ENCODE data around the gene ZFP2.
A peak's percentile ranks its signal among the peaks of the same experiment; 100 is the strongest.
"Not testable (repeated sequence)": the region's sequence is repeated elsewhere in the genome, so short reads cannot be mapped to it uniquely, and the experiment has no call there.

ZFP2 gene

DNA sequence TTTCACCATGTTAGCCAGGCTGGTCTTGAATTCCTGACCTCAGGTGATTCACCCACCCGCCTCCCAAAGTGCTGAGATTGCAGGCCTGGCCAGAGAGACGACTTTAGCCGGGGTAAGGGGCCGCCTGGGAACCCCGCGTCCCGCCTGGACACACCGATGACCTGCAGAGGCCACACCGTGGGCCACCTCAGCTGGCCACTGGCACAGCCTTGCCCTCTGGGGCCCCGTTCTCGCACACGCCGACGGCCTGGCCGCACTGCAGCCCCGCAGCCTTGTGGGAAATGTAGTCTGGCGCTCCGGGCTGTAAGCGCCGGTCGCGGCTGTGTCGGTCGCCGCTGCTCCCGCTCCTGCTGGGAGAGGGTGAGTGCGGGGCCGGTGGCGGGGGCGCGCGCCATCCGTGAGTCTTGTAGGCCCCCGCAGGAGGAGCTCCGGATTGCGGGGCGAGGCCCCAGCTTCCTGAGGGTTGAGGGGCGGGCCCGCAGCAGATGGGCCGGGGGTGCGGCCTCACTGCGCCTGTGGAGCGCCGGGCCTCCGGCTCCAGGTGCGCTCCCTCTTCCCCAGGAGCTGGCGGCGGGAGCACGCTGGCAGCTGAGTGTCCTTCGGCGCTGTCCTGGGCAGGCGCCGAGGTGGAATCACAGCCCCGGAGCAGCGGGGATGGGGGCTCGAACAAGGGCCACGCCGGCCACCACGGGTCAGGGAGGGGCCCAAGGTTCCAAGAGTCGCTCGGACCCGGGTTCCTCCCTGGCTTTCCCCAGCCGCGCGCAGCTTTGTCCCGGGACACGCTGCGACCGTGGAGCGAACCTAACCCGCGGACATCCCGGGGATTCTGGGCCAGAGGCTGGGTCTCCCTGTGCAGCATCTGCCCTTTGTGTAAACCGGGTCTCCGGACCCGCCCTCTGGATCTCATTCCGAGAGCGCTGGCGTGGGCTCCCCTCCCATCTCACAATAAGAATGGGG lies at the start of gene ZFP2:
TSS of gene ZFP2 (plus strand) at position 299 of the 957 bp plus-strand sequence. CDS start 35,401 bp downstream, outside the sequence.
- DNase-seq, result peak; percentile 77

DNA sequence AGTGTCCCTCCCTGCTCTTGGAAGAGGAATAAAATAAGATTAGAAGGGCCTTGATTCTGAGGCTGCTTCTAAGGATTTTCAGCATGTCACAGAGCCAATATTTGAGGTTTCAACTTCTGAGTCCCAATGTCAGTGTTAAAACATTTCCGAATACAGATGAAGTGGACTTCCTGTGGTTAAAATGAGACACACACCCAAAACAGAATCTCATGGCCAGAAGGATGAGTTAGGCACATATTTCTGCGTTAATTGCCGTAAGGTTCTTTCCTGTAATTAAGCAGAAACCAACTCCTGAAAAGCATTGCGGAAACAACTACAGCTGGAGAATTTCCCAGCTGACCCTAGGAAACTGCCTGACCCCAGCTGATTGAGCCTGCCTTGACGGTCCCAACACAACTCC lies 46.4 kb upstream of the ZFP2 start:
- DNase-seq, result no peak

DNA sequence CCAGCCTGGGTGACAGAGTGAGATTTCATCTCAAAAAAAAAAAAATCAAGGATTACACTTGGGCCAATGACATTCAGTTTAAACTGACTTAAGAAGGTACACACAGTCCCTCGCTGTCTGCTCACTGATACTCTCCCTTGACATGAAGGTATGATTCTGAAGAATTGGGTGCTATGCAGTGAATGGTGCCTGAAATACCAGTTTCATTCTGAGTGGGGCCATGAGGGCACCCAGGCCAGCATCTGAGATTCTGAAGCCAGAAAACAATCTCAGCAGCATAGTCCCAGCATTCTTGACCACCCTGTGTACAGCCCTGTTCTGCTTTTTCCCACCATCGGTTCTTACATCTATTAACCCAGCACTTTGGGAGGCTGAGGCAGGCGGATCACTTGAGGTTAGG lies 43.8 kb upstream of the ZFP2 start:
- DNase-seq, result no peak

DNA sequence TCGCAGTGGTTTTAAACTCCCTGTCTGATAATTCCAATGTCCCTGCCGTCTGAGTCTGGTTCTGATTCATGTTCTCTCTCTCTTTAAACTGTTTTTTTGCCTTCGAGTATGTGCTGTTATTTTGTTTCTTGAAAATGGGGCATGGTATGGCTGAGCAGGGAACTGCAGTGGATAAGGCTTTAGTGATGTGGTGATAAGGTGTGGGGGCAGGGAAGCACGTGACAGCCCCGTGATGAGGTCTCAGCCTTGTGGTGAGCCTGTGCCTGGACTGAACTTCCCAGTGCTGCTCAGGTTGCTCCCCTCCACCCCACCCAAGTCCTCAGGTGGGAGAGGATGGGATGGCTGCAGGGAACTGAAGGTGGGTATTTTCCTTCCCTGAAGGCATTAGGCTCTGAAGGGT lies 41.4 kb upstream of the ZFP2 start:
- DNase-seq, result no peak

DNA sequence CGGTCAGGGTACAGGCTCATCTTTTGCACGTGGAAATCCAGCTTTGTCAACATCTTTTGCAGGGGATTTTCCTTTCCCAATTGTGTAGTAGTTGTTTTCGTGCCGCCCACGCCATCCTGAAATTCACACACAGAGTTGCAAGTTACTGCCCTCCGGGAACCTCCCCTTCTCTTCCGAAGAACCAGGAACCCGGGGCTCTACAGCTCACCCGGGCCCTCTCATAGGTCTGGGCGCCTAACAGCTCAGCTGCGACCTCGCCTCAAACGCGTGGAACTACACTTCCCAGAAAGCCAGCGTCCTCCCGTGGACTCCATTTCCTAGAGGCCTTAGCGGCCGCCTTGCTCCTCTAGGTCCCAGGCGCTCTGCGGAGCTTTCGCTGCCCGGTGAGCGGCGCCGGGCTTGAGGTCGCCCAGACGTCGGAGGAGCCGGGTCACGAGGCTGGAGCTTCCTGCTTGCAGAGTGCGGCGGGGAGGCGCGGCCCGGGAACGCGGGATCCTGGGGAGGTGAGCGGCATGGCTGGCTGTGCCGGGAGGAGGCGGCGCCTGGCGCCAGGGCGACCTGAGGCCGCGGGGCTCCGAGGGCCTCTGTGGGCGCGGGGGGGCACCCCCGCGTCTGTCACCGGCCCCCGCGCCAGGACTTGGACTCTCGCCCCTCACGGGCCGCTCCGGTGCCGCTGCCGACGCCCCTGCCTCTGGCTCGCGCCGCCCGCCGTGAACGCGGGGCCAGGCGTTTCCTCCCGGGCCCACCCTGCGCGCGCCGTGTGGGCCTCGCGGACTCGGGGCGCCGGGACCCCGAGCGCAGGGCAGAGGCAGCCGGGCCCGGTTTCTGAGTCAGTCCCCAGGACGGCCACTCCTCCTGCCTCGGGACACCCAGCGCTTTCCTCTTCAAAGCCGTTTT lies 35.8 kb upstream of the ZFP2 start, which contains the start of gene ZNF354B:
TSS of gene ZNF354B (plus strand) at position 329 of the 897 bp plus-strand sequence. CDS start 1,095 bp downstream, outside the sequence.
- DNase-seq, result peak; percentile 94

DNA sequence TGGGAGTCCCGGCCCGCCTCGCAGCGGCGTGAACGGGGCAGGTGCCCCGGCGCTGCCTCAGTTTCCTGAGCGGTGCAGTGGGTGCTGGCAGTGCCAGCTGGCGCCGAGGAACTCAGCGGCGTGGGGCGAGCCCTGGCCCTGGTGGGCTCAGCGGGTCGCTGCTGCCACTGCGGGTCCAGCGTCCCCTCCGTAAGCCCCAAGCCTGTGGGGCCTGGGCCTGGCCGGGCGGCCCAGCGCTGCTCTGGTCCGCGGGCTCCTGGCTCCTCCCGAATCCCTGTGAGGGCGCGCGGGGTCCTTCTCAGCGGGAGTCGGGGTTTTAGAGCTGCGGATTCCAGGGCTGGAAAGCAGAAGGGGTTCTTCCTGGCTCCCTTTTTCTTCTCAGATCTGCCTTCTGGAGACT lies 35.1 kb upstream of the ZFP2 start:
- DNase-seq, result not testable (repeated sequence)

DNA sequence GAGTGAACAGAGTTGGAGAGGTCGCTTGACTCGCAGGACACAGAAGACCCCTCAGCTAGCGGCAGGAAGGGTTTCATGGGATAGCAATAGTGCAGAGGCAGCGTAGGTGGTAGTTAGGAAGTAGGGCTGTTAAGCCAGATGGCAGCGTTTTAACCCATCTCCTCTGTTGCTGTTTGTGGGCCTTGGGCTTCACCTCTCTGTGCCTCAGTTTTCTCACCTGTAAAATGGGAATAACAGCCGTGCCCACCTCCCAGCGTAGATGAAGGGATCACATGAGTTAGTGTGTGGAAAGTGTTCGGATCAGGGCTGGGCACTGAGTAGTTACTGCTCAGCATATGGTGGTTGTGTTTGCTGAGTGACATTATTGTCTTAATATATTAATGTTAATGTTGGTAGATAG lies 34.1 kb upstream of the ZFP2 start:
- DNase-seq, result no peak

DNA sequence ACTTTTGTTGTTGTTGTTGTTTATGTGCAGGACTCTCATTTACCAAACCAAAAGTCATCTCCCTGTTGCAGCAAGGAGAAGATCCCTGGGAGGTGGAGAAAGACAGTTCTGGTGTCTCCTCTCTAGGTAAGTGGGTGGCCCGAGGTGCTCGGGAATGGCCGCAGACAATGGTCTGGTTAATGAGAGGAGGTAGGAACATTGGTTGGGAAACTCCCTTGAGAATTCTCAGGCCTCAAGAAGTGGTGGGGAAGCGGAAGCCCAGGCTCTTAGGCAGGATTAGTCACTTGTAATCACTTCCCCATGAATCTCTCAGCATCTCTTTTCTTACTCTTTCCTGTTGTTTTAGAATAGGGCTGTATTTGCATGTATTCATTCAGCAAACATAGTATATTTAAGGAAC lies 28.8 kb upstream of the ZFP2 start:
- no peak for DNase-seq

DNA sequence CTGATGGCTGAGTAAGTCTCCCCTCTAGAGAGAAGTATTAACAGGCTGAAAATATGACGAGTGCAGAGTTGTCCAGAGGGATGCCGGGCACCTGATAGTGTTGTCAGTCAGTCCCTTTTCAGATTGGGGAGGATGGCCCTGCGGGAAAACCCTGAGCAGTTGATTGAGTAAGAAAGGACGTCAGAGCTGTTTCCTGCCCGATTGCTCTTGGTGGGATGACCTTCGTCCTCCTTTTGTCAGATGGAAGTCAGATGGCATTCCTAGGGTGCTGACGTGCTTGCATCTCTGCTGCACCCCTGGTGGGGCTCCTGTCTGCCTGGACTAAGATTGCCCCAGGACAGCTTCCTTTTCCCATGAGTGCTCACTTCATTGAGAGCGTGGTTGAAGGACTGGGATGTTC lies 26.1 kb upstream of the ZFP2 start:
- no peak for DNase-seq

DNA sequence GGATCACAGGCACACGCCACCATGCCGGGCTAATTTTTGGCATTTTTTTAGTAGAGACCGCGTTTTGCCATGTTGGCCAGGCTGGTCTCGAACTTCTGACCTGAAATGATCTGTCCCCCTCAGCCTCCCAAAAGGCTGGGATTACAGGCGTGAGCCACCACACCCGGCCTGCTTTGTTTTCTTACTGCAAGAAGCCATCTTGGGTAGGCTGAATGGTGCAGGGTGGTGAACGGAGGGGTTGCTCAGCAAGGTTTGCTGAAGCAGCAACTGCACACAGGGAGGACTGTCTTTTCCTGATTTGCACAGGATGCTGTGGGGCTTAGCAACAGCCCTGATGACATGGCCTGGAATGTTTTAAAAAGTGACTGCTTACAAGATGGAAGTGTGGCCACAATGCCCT lies 25.3 kb upstream of the ZFP2 start:
- no peak for DNase-seq

DNA sequence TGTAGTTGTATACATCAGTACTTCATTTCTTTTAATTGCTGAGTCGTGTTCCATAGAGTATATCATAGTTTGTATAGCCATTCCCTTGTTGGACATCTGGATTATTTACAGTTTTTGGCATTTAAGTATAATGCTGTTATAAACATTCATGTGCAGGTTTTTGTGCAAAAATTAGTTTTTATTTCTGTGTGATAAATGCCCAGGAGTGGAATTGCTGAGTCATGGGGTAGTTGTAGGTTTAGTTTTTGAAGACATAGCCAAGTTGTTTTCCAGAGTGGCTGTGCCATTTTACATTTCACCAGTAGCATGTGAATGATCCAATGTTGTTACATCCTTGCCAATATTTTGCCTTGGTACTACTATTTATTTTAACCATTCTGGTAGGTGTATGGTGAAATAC lies 23.4 kb upstream of the ZFP2 start:
- no peak for DNase-seq

DNA sequence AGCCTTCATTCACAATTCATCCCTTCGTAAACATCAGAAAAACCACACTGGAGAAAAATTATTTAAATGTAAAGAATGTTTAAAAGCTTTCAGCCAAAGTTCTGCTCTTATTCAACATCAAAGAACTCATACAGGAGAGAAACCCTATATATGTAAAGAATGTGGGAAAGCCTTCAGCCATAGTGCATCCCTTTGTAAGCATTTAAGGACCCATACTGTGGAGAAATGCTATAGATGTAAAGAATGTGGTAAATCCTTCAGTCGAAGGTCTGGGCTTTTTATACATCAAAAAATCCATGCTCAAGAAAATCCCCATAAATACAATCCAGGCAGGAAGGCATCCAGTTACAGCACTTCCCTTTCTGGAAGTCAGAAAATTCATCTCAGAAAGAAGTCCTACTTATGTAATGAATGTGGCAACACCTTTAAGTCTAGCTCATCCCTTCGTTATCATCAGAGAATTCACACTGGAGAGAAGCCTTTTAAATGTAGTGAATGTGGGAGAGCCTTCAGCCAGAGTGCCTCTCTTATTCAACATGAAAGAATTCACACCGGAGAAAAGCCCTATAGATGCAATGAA lies 12.5 kb upstream of the ZFP2 start:
- not testable (repeated sequence) for DNase-seq

DNA sequence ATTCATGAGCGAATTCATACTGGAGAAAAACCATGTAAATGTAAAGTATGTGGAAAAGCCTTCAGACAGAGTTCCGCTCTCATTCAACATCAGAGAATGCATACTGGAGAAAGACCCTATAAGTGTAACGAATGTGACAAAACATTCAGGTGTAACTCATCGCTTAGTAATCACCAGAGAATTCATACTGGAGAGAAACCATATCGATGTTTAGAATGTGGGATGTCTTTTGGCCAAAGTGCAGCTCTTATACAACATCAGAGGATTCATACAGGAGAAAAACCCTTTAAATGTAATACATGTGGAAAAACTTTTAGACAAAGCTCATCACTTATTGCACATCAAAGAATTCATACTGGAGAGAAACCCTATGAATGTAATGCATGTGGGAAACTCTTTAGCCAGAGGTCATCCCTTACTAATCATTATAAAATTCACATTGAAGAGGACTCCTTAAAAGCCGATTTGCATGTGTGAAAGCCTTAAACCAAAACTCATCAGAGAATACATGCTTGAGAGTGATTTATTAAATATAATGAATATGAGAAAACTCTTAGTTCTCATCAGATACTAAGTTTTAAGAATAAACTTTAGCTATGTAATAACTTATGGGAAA lies 11.8 kb upstream of the ZFP2 start:
- no peak for DNase-seq

DNA sequence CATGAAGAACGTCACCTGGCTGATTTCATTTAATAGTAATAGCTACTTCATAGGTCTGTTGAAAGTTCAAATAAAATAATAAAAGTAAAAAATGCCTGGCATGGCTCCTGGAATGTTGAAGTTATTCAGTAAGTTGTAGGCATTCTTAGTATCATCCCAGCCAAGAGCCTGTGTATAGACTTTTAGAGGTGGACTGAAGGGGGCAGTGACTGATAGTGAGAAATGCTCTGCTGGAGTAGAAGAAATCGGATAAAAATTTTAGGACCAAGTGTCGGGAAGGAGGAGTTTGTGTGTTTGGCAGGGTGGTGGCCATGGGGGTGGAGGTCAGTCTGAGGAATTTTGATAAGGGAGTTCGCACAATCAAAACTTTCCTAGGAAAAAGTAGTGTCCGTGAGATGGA lies 3.6 kb downstream of the ZFP2 start:
- no peak for DNase-seq

DNA sequence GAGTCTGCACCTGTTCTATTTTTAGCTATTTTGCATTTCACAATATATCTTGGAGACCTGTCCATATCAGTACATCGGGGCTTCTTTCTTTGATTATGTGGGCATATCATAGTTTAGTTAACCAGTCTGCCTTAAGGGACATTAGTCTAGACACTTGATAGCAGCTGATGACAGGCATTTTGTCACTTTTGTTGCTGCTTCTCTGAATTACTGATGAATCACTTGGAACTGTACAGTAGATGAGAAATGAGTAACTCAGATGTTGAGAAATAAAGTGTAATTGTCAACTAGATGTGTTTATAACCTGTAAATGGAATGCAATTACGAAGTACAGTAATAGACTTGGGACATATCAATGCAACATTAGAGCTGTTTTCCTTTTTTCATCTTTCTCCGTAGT lies 7.1 kb downstream of the ZFP2 start:
- no peak for DNase-seq

DNA sequence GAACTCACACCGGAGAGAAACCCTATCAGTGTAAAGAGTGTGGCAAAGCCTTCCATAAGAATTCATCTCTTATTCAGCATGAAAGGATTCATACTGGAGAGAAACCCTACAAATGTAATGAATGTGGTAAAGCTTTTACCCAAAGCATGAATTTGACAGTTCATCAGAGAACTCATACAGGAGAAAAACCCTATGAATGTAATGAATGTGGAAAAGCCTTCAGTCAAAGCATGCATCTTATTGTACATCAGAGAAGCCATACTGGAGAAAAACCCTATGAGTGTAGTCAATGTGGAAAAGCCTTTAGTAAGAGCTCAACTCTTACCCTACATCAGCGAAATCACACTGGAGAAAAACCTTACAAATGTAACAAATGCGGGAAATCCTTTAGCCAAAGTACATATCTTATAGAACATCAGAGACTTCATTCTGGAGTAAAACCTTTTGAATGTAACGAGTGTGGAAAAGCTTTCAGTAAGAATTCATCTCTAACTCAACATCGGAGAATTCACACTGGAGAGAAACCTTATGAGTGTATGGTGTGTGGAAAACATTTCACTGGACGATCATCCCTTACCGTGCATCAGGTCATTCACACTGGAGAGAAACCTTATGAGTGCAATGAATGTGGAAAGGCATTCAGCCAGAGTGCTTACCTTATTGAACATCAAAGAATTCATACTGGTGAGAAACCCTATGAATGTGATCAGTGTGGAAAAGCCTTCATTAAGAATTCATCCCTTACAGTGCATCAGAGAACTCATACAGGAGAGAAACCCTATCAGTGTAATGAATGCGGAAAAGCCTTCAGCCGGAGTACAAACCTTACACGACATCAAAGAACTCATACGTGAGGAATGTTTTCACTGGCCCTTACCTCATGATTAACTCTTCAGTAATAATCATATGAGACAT lies 36.4 kb downstream of the ZFP2 start:
- peak; percentile 7 for DNase-seq

DNA sequence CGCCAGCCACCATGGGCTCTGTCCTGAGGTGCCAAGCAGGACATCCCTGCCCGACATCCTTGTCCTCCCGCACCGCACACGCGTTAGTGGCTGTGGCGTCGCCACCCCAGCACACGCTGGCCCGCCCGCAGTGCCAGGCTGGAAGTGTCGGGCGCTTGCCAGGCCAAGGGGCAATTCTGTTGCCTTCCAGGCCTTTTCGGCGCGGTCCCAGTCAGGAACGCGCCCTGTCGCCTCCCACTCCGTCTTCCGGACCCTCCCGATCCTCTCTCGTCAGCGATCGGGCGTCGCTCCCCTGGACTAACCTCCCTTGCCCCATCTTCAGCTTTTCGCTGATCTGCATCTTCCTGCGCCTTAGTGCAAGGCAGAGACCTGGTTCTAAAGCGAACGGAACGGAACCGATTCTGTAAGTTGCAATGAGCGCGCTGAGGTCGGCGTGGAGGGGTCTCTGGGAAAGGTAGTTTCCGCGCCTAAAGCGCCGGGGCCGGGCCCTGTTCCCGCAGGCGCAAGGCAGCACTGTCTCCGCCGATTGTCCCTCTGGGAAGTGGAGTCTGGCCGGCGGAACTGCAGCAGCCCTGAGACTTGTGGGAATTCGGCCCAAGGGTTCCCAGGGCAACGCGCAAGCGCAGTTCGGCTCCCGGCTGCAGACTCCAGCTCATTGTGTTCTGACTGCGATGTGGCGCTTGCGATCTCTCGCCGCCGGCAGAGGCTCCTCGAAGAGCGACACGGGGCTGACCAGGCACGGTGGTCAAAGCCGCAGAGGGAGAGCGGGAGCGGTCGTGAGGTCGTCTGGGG lies 45.1 kb downstream of the ZFP2 start, which contains the start of gene ZNF454:
TSS of gene ZNF454 (plus strand) at position 630 of the 792 bp plus-strand sequence. CDS start 1,594 bp downstream, outside the sequence.
- DNase-seq, result no peak

DNA sequence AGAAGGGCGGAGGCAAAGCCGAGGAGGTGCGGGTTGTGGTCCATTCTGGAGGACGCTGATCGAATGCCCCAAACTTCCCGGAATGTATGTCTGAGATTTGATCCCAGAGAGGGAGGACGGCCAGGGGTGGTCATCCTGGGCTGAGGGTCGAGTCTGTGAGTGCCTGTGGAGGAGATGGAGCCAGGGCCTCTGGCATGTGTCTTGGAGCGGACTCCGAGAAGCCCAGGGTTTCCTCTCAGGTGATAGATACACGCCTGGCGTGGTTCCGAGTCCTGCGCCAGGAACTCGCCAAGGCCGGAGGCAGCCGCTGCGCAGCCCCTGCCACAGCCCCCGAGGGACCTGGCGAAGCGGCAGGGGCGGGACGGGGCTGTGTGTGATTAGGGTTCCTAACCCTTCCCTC lies 45.6 kb downstream of the ZFP2 start:
- DNase-seq, result no peak

DNA sequence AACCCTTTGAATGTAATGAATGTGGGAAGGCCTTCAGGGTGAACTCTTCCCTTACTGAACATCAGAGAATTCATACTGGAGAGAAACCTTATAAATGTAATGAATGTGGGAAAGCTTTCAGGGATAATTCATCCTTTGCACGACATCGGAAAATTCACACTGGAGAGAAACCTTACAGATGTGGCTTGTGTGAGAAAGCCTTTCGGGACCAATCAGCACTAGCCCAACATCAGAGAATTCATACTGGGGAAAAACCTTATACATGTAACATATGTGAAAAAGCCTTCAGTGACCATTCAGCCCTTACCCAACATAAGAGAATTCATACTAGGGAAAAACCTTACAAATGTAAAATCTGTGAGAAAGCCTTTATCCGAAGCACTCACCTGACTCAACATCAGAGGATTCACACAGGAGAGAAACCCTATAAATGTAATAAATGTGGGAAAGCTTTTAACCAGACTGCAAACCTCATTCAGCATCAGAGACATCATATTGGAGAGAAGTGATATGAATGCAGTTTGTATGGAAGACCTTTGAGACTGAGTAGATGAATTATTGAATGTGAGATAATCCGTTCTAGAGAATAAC lies 69.8 kb downstream of the ZFP2 start:
- no peak for DNase-seq

DNA sequence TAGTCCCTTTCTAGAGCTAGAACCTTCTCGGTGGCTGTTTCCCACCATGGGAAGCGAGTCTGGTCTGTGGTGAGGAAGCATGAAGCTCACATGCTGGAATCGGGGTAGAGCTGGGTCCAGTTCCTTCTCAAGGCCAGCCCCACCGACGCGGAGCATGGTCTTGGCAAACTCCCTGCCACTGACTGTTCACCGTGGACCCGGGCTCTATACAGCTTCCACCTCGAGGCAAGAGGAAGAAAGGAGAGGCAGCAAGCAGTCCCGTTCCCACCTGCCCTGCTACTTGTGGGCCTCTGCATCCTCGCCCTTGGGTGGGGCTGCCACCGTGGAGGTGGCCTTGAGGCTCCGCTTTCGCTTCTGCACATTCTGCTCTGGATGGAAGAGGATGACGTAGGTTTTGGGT lies 85.7 kb downstream of the ZFP2 start:
- DNase-seq, result no peak
